WTC11 (cell line): ENCODE results near the gene DCLK2. TPM values are rescaled to one million over a fixed set of nuclear protein-coding genes. Genes with fewer than 3 reads are reported as not detected.

Experiments used
- ATAC-seq: fragments of 200-7000 bp; cut with Tn5 transposase; 2 replicates; pipeline ENCODE4 v1.10.0; 2021; ENCODE audit warnings: mild to moderate bottlenecking, moderate library complexity
- CTCF ChIA-PET: fragments of 300-600 bp; sonication (Branson Sonifier 250); formaldehyde crosslinking; loops from one replicate; lab custom pipeline; 2021; ENCODE audit warnings: antibody characterized with exemption; lab: Charles Lee
- POLR2A ChIA-PET: fragments of 350-600 bp; sonication (Branson Sonifier 250); formaldehyde crosslinking; loops from one replicate; lab custom pipeline; 2021; ENCODE audit warnings: antibody characterized with exemption; lab: Charles Lee
- DNase-seq: peaks from one replicate; pipeline ENCODE4 v3.0.0; 2021; ENCODE audit warnings: low spot score
- H3K27ac Mint-ChIP-seq: 2 replicates; pipeline ENCODE4 v1.8.0; 2021; ENCODE audit warnings: mixed read lengths
- H3K27me3 Mint-ChIP-seq: 2 replicates; pipeline ENCODE4 v1.8.0; 2021; ENCODE audit warnings: low read depth, mild to moderate bottlenecking, moderate library complexity, mixed read lengths
- H3K36me3 Mint-ChIP-seq: 2 replicates; pipeline ENCODE4 v1.8.0; 2021; ENCODE audit warnings: mixed read lengths
- H3K4me1 Mint-ChIP-seq: 2 replicates; pipeline ENCODE4 v1.8.0; 2022; ENCODE audit warnings: mixed read lengths
- H3K4me3 Mint-ChIP-seq: 2 replicates; pipeline ENCODE4 v1.8.0; 2021; ENCODE audit warnings: mild to moderate bottlenecking, moderate library complexity, mixed read lengths
- H3K9me3 Mint-ChIP-seq: 2 replicates; pipeline ENCODE4 v1.8.0; 2021; ENCODE audit warnings: mixed read lengths
- CREB1 ChIP-seq: sonication (generic); formaldehyde crosslinking; IDR thresholded peaks from 2 replicates; pipeline ENCODE4 v1.8.0; 2023; ENCODE audit warnings: mild to moderate bottlenecking, missing genetic modification reagents
- FOXJ3 ChIP-seq: sonication (generic); formaldehyde crosslinking; IDR thresholded peaks from 2 replicates; pipeline ENCODE4 v1.9.0; 2021; ENCODE audit warnings: missing genetic modification reagents, mild to moderate bottlenecking, borderline replicate concordance
- FOXP1 ChIP-seq: sonication (generic); formaldehyde crosslinking; IDR thresholded peaks from 2 replicates; pipeline ENCODE4 v1.8.0; 2022; ENCODE audit warnings: missing genetic modification reagents, mild to moderate bottlenecking, moderate library complexity, borderline replicate concordance
- JAZF1 ChIP-seq: fragments of 250-450 bp; sonication (Bioruptor Pico); IDR thresholded peaks from 2 replicates; pipeline ENCODE4 v1.9.0; 2021; ENCODE audit warnings: moderate library complexity, mild to moderate bottlenecking, inconsistent platforms
- JUN ChIP-seq: sonication (generic); formaldehyde crosslinking; IDR thresholded peaks from 2 replicates; pipeline ENCODE4 v1.8.0; 2023; ENCODE audit warnings: mild to moderate bottlenecking, missing genetic modification reagents
- MXD4 ChIP-seq: fragments of 250-450 bp; sonication (Bioruptor Pico); IDR thresholded peaks from 2 replicates; pipeline ENCODE4 v1.8.0; 2021; ENCODE audit warnings: mild to moderate bottlenecking, moderate library complexity, borderline replicate concordance
- NFYB ChIP-seq: sonication (generic); formaldehyde crosslinking; conservative IDR thresholded peaks from 2 replicates; pipeline ENCODE4 v1.8.0; 2022; ENCODE audit warnings: low read depth, missing genetic modification reagents
- NR3C1 ChIP-seq: sonication (generic); formaldehyde crosslinking; conservative IDR thresholded peaks from 2 replicates; pipeline ENCODE4 v1.8.1; 2023; ENCODE audit warnings: low read depth, mild to moderate bottlenecking, missing genetic modification reagents
- TEAD4 ChIP-seq: sonication (generic); formaldehyde crosslinking; IDR thresholded peaks from 2 replicates; pipeline ENCODE4 v1.8.0; 2022; ENCODE audit warnings: mild to moderate bottlenecking, missing genetic modification reagents
- ZNF219 ChIP-seq: sonication (generic); formaldehyde crosslinking; IDR thresholded peaks from 2 replicates; pipeline ENCODE4 v1.8.0; 2023; ENCODE audit warnings: missing genetic modification reagents, mild to moderate bottlenecking, borderline replicate concordance
- ZNF232 ChIP-seq: sonication (generic); formaldehyde crosslinking; IDR thresholded peaks from 2 replicates; pipeline ENCODE4 v1.8.0; 2022; ENCODE audit warnings: mild to moderate bottlenecking, missing genetic modification reagents
- ZNF263 ChIP-seq: sonication (generic); formaldehyde crosslinking; IDR thresholded peaks from 2 replicates; pipeline ENCODE4 v1.8.1; 2022; ENCODE audit warnings: low read depth, mild to moderate bottlenecking, moderate library complexity, missing genetic modification reagents
- ZNF317 ChIP-seq: sonication (generic); formaldehyde crosslinking; IDR thresholded peaks from 2 replicates; pipeline ENCODE4 v1.8.1; 2023; ENCODE audit warnings: low read depth, mild to moderate bottlenecking, moderate library complexity, missing genetic modification reagents, borderline replicate concordance
- ZNF671 ChIP-seq: fragments of 250-450 bp; sonication (Bioruptor Pico); IDR thresholded peaks from 2 replicates; pipeline ENCODE4 v1.8.0; 2021; ENCODE audit warnings: mild to moderate bottlenecking
- total RNA-seq: library from RNA; stranded (reverse); gene quantifications from 3 replicates; pipeline ENCODE4 v1.2.3, GENCODE V29; 2021
- TF ChIP-seq, protein P1 (sequence below): fragments of 250-450 bp; sonication (Bioruptor Pico); IDR thresholded peaks from 2 replicates; pipeline ENCODE4 v1.9.0; 2021; ENCODE audit warnings: moderate library complexity, mild to moderate bottlenecking, inconsistent platforms, borderline replicate concordance
- TF ChIP-seq, protein P2 (sequence below): sonication (generic); formaldehyde crosslinking; IDR thresholded peaks from 2 replicates; pipeline ENCODE4 v1.8.0; 2022; ENCODE audit warnings: mild to moderate bottlenecking, missing genetic modification reagents
- TF ChIP-seq, protein P3 (sequence below): sonication (generic); formaldehyde crosslinking; IDR thresholded peaks from 2 replicates; pipeline ENCODE4 v1.8.1; 2023; ENCODE audit warnings: mild to moderate bottlenecking, missing genetic modification reagents, borderline replicate concordance
- TF ChIP-seq, protein P4 (sequence below): fragments of 250-450 bp; sonication (Bioruptor Pico); IDR thresholded peaks from 2 replicates; pipeline ENCODE4 v2.1.2; 2022; ENCODE audit warnings: mild to moderate bottlenecking, moderate library complexity

DCLK2 gene
- total RNA-seq, 1 experiment from 2014 or later, result 0.17 TPM

DNA sequence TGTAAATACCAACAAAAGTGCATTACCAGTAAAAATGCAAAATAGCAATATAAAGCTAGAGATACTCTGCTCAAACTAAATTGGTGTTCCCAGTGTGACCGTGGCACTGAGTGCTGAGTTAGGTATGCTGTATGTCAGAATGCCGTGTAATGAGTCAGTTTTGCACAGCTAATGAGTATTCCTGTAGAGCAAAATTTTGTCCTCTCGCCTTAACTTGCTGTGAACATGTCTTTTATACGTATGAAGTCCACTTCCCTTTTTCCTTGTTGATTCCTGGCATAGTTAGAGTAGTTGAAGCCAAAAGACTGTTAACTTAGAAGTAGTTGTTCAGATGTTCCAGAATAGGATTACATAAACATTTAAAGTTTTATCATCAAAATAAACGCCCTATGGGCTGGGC, 11.5 kb downstream of the DCLK2 start (continued):
- no peak for TF ChIP-seq NFYB (CRISPR knock-in tag)
- TF ChIP-seq, all 79 proteins: peak for 0

DNA sequence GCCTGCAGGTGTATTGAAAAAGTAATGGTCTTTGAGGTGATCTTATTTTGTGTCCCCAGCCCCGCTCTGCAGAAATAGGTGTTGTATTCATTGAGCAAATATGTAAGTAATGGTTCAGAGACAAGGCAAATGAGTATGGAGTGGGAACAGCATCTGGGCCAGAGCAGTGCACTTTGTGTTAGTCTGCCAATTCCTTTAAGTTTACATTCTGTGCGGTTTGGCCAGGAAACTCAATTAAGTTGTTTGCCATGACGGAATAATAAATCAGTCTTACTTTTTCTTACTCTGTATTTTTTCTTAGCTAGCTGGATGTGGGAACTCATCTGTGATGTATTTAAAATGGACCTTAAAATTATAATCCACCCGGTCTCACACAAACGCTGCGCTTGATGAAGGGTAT, 12.6 kb downstream of the DCLK2 start:
- ChIA-PET CTCF (interaction anchor here (0.6 kb wide), 2 partner anchors 99 to 501 kb away, joined by 3 to 4 read pairs; no protein-coding TSS in a partner anchor), POLR2A (no interaction called here)
- no peak overlapping the region for H3K4me3 Mint-ChIP-seq
- no peak overlapping the region for H3K27ac Mint-ChIP-seq
- DNase-seq, result no peak
- no peaks in the 10 kb centered on the region for H3K36me3 Mint-ChIP-seq
- no peak for ATAC-seq
- TF ChIP-seq JUN (CRISPR knock-in tag) (no peak), ZNF317 (no peak), MXD4 (CRISPR knock-in tag) (no peak)
- TF ChIP-seq, protein P1, sequence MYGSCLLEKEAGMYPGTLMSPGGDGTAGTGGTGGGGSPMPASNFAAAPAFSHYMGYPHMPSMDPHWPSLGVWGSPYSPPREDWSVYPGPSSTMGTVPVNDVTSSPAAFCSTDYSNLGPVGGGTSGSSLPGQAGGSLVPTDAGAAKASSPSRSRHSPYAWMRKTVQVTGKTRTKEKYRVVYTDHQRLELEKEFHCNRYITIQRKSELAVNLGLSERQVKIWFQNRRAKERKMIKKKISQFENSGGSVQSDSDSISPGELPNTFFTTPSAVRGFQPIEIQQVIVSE (CRISPR knock-in tag), result no peak
- H3K27me3 Mint-ChIP-seq, result no peaks in the 10 kb centered on the region
- no peaks in the 10 kb centered on the region for H3K4me1 Mint-ChIP-seq
- H3K9me3 Mint-ChIP-seq, result peaks cover 1% of the 10 kb centered on the region; the same call in 1 of the 2 replicates

DNA sequence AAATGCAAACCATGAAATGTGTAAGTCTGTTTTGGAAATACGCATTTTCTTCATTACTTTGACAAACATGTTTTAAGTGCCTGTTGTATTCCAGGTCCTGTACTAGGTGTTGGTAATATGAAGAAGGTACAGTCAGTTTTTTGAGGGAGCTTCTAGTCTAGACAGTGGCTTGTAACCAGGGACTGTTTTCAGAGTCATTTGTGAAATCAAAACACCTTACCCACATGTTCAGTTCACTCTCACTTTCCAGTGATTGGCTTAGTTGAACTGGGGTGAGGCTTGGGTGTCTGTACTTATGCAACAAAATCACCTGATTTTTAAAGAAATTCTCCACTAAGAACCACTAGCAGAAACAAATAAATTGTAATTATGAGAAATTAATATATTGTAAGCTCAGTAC, 16.4 kb downstream of the DCLK2 start:
- DNase-seq (no peak), ATAC-seq (no peak)
- Mint-ChIP-seq H3K27me3 (no peaks in the 10 kb centered on the region), H3K36me3 (no peaks in the 10 kb centered on the region)
- POLR2A ChIA-PET, result no interaction called here
- TF ChIP-seq ZNF232 (CRISPR knock-in tag), result no peak
- TF ChIP-seq, protein P2, sequence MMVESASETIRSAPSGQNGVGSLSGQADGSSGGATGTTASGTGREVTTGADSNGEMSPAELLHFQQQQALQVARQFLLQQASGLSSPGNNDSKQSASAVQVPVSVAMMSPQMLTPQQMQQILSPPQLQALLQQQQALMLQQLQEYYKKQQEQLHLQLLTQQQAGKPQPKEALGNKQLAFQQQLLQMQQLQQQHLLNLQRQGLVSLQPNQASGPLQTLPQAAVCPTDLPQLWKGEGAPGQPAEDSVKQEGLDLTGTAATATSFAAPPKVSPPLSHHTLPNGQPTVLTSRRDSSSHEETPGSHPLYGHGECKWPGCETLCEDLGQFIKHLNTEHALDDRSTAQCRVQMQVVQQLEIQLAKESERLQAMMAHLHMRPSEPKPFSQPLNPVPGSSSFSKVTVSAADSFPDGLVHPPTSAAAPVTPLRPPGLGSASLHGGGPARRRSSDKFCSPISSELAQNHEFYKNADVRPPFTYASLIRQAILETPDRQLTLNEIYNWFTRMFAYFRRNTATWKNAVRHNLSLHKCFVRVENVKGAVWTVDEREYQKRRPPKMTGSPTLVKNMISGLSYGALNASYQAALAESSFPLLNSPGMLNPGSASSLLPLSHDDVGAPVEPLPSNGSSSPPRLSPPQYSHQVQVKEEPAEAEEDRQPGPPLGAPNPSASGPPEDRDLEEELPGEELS (CRISPR knock-in tag), result no peak
- TF ChIP-seq, protein P3, sequence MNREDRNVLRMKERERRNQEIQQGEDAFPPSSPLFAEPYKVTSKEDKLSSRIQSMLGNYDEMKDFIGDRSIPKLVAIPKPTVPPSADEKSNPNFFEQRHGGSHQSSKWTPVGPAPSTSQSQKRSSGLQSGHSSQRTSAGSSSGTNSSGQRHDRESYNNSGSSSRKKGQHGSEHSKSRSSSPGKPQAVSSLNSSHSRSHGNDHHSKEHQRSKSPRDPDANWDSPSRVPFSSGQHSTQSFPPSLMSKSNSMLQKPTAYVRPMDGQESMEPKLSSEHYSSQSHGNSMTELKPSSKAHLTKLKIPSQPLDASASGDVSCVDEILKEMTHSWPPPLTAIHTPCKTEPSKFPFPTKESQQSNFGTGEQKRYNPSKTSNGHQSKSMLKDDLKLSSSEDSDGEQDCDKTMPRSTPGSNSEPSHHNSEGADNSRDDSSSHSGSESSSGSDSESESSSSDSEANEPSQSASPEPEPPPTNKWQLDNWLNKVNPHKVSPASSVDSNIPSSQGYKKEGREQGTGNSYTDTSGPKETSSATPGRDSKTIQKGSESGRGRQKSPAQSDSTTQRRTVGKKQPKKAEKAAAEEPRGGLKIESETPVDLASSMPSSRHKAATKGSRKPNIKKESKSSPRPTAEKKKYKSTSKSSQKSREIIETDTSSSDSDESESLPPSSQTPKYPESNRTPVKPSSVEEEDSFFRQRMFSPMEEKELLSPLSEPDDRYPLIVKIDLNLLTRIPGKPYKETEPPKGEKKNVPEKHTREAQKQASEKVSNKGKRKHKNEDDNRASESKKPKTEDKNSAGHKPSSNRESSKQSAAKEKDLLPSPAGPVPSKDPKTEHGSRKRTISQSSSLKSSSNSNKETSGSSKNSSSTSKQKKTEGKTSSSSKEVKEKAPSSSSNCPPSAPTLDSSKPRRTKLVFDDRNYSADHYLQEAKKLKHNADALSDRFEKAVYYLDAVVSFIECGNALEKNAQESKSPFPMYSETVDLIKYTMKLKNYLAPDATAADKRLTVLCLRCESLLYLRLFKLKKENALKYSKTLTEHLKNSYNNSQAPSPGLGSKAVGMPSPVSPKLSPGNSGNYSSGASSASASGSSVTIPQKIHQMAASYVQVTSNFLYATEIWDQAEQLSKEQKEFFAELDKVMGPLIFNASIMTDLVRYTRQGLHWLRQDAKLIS (CRISPR knock-in tag), result no peak
- TF ChIP-seq ZNF219, result no peak
- no peak for TF ChIP-seq ZNF263 (CRISPR knock-in tag)
- no peak for TF ChIP-seq ZNF671
- TF ChIP-seq, protein P4, sequence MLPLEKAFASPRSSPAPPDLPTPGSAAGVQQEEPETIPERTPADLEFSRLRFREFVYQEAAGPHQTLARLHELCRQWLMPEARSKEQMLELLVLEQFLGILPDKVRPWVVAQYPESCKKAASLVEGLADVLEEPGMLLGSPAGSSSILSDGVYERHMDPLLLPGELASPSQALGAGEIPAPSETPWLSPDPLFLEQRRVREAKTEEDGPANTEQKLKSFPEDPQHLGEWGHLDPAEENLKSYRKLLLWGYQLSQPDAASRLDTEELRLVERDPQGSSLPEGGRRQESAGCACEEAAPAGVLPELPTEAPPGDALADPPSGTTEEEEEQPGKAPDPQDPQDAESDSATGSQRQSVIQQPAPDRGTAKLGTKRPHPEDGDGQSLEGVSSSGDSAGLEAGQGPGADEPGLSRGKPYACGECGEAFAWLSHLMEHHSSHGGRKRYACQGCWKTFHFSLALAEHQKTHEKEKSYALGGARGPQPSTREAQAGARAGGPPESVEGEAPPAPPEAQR (CRISPR knock-in tag), result no peak
- TF ChIP-seq CREB1, result no peak
- no peak for TF ChIP-seq FOXP1 (CRISPR knock-in tag)
- no peak for TF ChIP-seq FOXJ3 (CRISPR knock-in tag)
- TF ChIP-seq JAZF1 (CRISPR knock-in tag), result no peak
- no peak for TF ChIP-seq NR3C1 (CRISPR knock-in tag)
- no peak for TF ChIP-seq TEAD4 (CRISPR knock-in tag)
- TF ChIP-seq, all 79 proteins: peak for 0
- Mint-ChIP-seq H3K27ac (no peak overlapping the region), H3K4me1 (no peaks in the 10 kb centered on the region), H3K4me3 (no peak overlapping the region), H3K9me3 (no peaks in the 10 kb centered on the region)
- CTCF ChIA-PET, result interaction anchor here (0.6 kb wide), 1 partner anchor 128 kb away, joined by 3 read pairs; no protein-coding TSS in a partner anchor
